ENCODE results near the gene KCNE2.
"Not testable (repeated sequence)": the region's sequence is repeated elsewhere in the genome, so short reads cannot be mapped to it uniquely, and the experiment has no call there.

The KCNE2 gene

GRCh38 chr21:34369741-34370140 is 5.9 kb downstream of the KCNE2 start:
- Histone ChIP-seq H3K9me3 (ENCODE audit: control insufficient read depth in 2 of 2, low read length in 2 of 2) (no peaks in the 10 kb centered on the region), H3K36me3 (ENCODE audit: control insufficient read depth in 2 of 2, insufficient read depth in 2 of 2, low read length in 2 of 2) (peaks cover 0 to 2% of the 10 kb centered on the region in 2 donors), H3K27me3 (ENCODE audit: control insufficient read depth in 1 of 2, insufficient read depth in 2 of 2, low read length in 2 of 2) (no peaks in the 10 kb centered on the region), H3K27ac (ENCODE audit: low read length) (no peak overlapping the region), H3K4me1 (ENCODE audit: control insufficient read depth, insufficient read depth, low read length) (no peaks in the 10 kb centered on the region), H3K9ac (ENCODE audit: low read length in 2 of 2) (no peak overlapping the region), H3K4me3 (ENCODE audit: low read length in 2 of 2) (no peak overlapping the region)

GRCh38 chr21:34372321-34372720 is 8.5 kb downstream of the KCNE2 start:
- Histone ChIP-seq H3K4me3 (ENCODE audit: low read length in 2 of 2) (no peak overlapping the region), H3K4me1 (ENCODE audit: control insufficient read depth, insufficient read depth, low read length) (no peaks in the 10 kb centered on the region), H3K27me3 (ENCODE audit: control insufficient read depth in 1 of 2, insufficient read depth in 2 of 2, low read length in 2 of 2) (no peaks in the 10 kb centered on the region), H3K9me3 (ENCODE audit: control insufficient read depth in 2 of 2, low read length in 2 of 2) (no peaks in the 10 kb centered on the region), H3K36me3 (ENCODE audit: control insufficient read depth in 2 of 2, insufficient read depth in 2 of 2, low read length in 2 of 2) (peaks cover 0 to 2% of the 10 kb centered on the region in 2 donors), H3K9ac (ENCODE audit: low read length in 2 of 2) (no peak overlapping the region), H3K27ac (ENCODE audit: low read length) (no peak overlapping the region)

- H3K4me3 ChIP-seq (ENCODE audit: low read length in 2 of 2); H3K4me1 ChIP-seq (ENCODE audit: control insufficient read depth, insufficient read depth, low read length); H3K9ac ChIP-seq (ENCODE audit: low read length in 2 of 2); H3K9me3 ChIP-seq (ENCODE audit: control insufficient read depth in 2 of 2, low read length in 2 of 2); H3K27ac ChIP-seq (ENCODE audit: low read length); H3K36me3 ChIP-seq (ENCODE audit: control insufficient read depth in 2 of 2, insufficient read depth in 2 of 2, low read length in 2 of 2); H3K27me3 ChIP-seq (ENCODE audit: control insufficient read depth in 1 of 2, insufficient read depth in 2 of 2, low read length in 2 of 2): not testable (repeated sequence)
These were observed 10.7 kb downstream of the KCNE2 start for GRCh38 chr21:34374462-34374861.

GRCh38 chr21:34374940-34375618 is 11.3 kb downstream of the KCNE2 start, which contains the start of gene SMIM11:
SMIM11 (plus strand) TSS chr21:34375507; CDS start chr21:34379505, 3,998 bp downstream.
- not testable (repeated sequence) for H3K36me3 ChIP-seq (ENCODE audit: control insufficient read depth in 2 of 2, insufficient read depth in 2 of 2, low read length in 2 of 2); H3K9me3 ChIP-seq (ENCODE audit: control insufficient read depth in 2 of 2, low read length in 2 of 2); H3K4me3 ChIP-seq (ENCODE audit: low read length in 2 of 2); H3K27me3 ChIP-seq (ENCODE audit: control insufficient read depth in 1 of 2, insufficient read depth in 2 of 2, low read length in 2 of 2); H3K9ac ChIP-seq (ENCODE audit: low read length in 2 of 2); H3K4me1 ChIP-seq (ENCODE audit: control insufficient read depth, insufficient read depth, low read length); H3K27ac ChIP-seq (ENCODE audit: low read length)

- not testable (repeated sequence) for H3K4me3 ChIP-seq (ENCODE audit: low read length in 2 of 2); H3K4me1 ChIP-seq (ENCODE audit: control insufficient read depth, insufficient read depth, low read length); H3K27me3 ChIP-seq (ENCODE audit: control insufficient read depth in 1 of 2, insufficient read depth in 2 of 2, low read length in 2 of 2); H3K9me3 ChIP-seq (ENCODE audit: control insufficient read depth in 2 of 2, low read length in 2 of 2); H3K27ac ChIP-seq (ENCODE audit: low read length); H3K9ac ChIP-seq (ENCODE audit: low read length in 2 of 2); H3K36me3 ChIP-seq (ENCODE audit: control insufficient read depth in 2 of 2, insufficient read depth in 2 of 2, low read length in 2 of 2)
These were observed 11.8 kb downstream of the KCNE2 start for GRCh38 chr21:34375619-34375972.

- H3K9me3 ChIP-seq (ENCODE audit: control insufficient read depth in 2 of 2, low read length in 2 of 2); H3K9ac ChIP-seq (ENCODE audit: low read length in 2 of 2); H3K36me3 ChIP-seq (ENCODE audit: control insufficient read depth in 2 of 2, insufficient read depth in 2 of 2, low read length in 2 of 2); H3K27ac ChIP-seq (ENCODE audit: low read length); H3K27me3 ChIP-seq (ENCODE audit: control insufficient read depth in 1 of 2, insufficient read depth in 2 of 2, low read length in 2 of 2); H3K4me1 ChIP-seq (ENCODE audit: control insufficient read depth, insufficient read depth, low read length); H3K4me3 ChIP-seq (ENCODE audit: low read length in 2 of 2): not testable (repeated sequence)
These were observed 19.3 kb downstream of the KCNE2 start for GRCh38 chr21:34383138-34383537.

- not testable (repeated sequence) for H3K4me3 ChIP-seq (ENCODE audit: low read length in 2 of 2); H3K36me3 ChIP-seq (ENCODE audit: control insufficient read depth in 2 of 2, insufficient read depth in 2 of 2, low read length in 2 of 2); H3K27me3 ChIP-seq (ENCODE audit: control insufficient read depth in 1 of 2, insufficient read depth in 2 of 2, low read length in 2 of 2); H3K4me1 ChIP-seq (ENCODE audit: control insufficient read depth, insufficient read depth, low read length); H3K9me3 ChIP-seq (ENCODE audit: control insufficient read depth in 2 of 2, low read length in 2 of 2); H3K27ac ChIP-seq (ENCODE audit: low read length); H3K9ac ChIP-seq (ENCODE audit: low read length in 2 of 2)
These were observed 20.1 kb downstream of the KCNE2 start for GRCh38 chr21:34383724-34384415.

GRCh38 chr21:34400522-34400921 is 36.7 kb downstream of the KCNE2 start:
- H3K9ac ChIP-seq (ENCODE audit: low read length in 2 of 2); H3K4me1 ChIP-seq (ENCODE audit: control insufficient read depth, insufficient read depth, low read length); H3K9me3 ChIP-seq (ENCODE audit: control insufficient read depth in 2 of 2, low read length in 2 of 2); H3K27me3 ChIP-seq (ENCODE audit: control insufficient read depth in 1 of 2, insufficient read depth in 2 of 2, low read length in 2 of 2); H3K4me3 ChIP-seq (ENCODE audit: low read length in 2 of 2); H3K27ac ChIP-seq (ENCODE audit: low read length); H3K36me3 ChIP-seq (ENCODE audit: control insufficient read depth in 2 of 2, insufficient read depth in 2 of 2, low read length in 2 of 2): not testable (repeated sequence)

GRCh38 chr21:34404742-34405141 is 40.9 kb downstream of the KCNE2 start:
- H3K4me1 ChIP-seq (ENCODE audit: control insufficient read depth, insufficient read depth, low read length); H3K9ac ChIP-seq (ENCODE audit: low read length in 2 of 2); H3K27me3 ChIP-seq (ENCODE audit: control insufficient read depth in 1 of 2, insufficient read depth in 2 of 2, low read length in 2 of 2); H3K4me3 ChIP-seq (ENCODE audit: low read length in 2 of 2); H3K9me3 ChIP-seq (ENCODE audit: control insufficient read depth in 2 of 2, low read length in 2 of 2); H3K27ac ChIP-seq (ENCODE audit: low read length); H3K36me3 ChIP-seq (ENCODE audit: control insufficient read depth in 2 of 2, insufficient read depth in 2 of 2, low read length in 2 of 2): not testable (repeated sequence)

- H3K4me1 ChIP-seq (ENCODE audit: control insufficient read depth, insufficient read depth, low read length); H3K9ac ChIP-seq (ENCODE audit: low read length in 2 of 2); H3K27me3 ChIP-seq (ENCODE audit: control insufficient read depth in 1 of 2, insufficient read depth in 2 of 2, low read length in 2 of 2); H3K36me3 ChIP-seq (ENCODE audit: control insufficient read depth in 2 of 2, insufficient read depth in 2 of 2, low read length in 2 of 2); H3K4me3 ChIP-seq (ENCODE audit: low read length in 2 of 2); H3K9me3 ChIP-seq (ENCODE audit: control insufficient read depth in 2 of 2, low read length in 2 of 2); H3K27ac ChIP-seq (ENCODE audit: low read length): not testable (repeated sequence)
These were observed 41.9 kb downstream of the KCNE2 start for GRCh38 chr21:34405686-34406085.

- not testable (repeated sequence) for H3K4me1 ChIP-seq (ENCODE audit: control insufficient read depth, insufficient read depth, low read length); H3K9me3 ChIP-seq (ENCODE audit: control insufficient read depth in 2 of 2, low read length in 2 of 2); H3K36me3 ChIP-seq (ENCODE audit: control insufficient read depth in 2 of 2, insufficient read depth in 2 of 2, low read length in 2 of 2)
These were observed 42.3 kb downstream of the KCNE2 start for GRCh38 chr21:34406102-34406501.

More at GRCh38 chr21:34406102-34406501, 42.3 kb downstream of the KCNE2 start:
- not testable (repeated sequence) for H3K27ac ChIP-seq (ENCODE audit: low read length); H3K4me3 ChIP-seq (ENCODE audit: low read length in 2 of 2); H3K27me3 ChIP-seq (ENCODE audit: control insufficient read depth in 1 of 2, insufficient read depth in 2 of 2, low read length in 2 of 2); H3K9ac ChIP-seq (ENCODE audit: low read length in 2 of 2)

Measured in stomach smooth muscle (tissue), 2 donors.